Measurements from ENCODE around the gene C11orf68. TPM values are rescaled to one million over a fixed set of nuclear protein-coding genes. Genes with fewer than 3 reads are reported as not detected.

Gene C11orf68
- total and polyA plus RNA-seq, 4 donors = 17.9 to 38.8 (median 28.8) TPM

- TF ChIP-seq CTCF (IDR thresholded peaks at IDR 0.05; ENCODE audit: control extremely low read depth, extremely low read depth) = no peak
- ATAC-seq (ENCODE audit: insufficient read depth, low FRiP score) (no peak), DNase-seq (no peak)
- no peak overlapping the region for H3K9ac ChIP-seq (ENCODE audit: insufficient read depth in 1 of 2, low read length in 2 of 2)
- WGBS, 2 donors = 39 to 56% methylated on average over 6 of the region's 6 CpGs
- no peak overlapping the region for H3K27ac ChIP-seq (ENCODE audit: low read depth in 1 of 2, low read length in 1 of 2)
- H3K4me3 ChIP-seq = no peak overlapping the region
- H3K9me3 ChIP-seq (ENCODE audit: control insufficient read depth in 4 of 4, insufficient read depth in 3 of 4, low read length in 3 of 4) = no peaks in the 10 kb centered on the region
- peaks cover 0 to 3% (median 1%) of the 10 kb centered on the region in 4 donors for H3K36me3 ChIP-seq (ENCODE audit: control insufficient read depth in 4 of 4, insufficient read depth in 4 of 4, low read length in 4 of 4)
- H3K27me3 ChIP-seq (ENCODE audit: control insufficient read depth in 3 of 3, insufficient read depth in 3 of 3, low read length in 2 of 3) = no peaks in the 10 kb centered on the region
- peaks cover 0 to 6% (median 0%) of the 10 kb centered on the region in 5 donors for H3K4me1 ChIP-seq (ENCODE audit: control insufficient read depth in 5 of 5, insufficient read depth in 5 of 5, low read length in 5 of 5)
Measured at GRCh38 chr11:65928667-65929066, 9.8 kb upstream of the C11orf68 start.

- ATAC-seq (ENCODE audit: insufficient read depth, low FRiP score) = peak; percentile 58
- Histone ChIP-seq H3K4me3 (no peak overlapping the region), H3K27me3 (ENCODE audit: control insufficient read depth in 3 of 3, insufficient read depth in 3 of 3, low read length in 2 of 3) (no peaks in the 10 kb centered on the region), H3K4me1 (ENCODE audit: control insufficient read depth in 5 of 5, insufficient read depth in 5 of 5, low read length in 5 of 5) (peaks cover 0 to 6% (median 0%) of the 10 kb centered on the region in 5 donors), H3K36me3 (ENCODE audit: control insufficient read depth in 4 of 4, insufficient read depth in 4 of 4, low read length in 4 of 4) (peaks cover 0 to 9% (median 3%) of the 10 kb centered on the region in 4 donors), H3K9me3 (ENCODE audit: control insufficient read depth in 4 of 4, insufficient read depth in 3 of 4, low read length in 3 of 4) (no peaks in the 10 kb centered on the region), H3K27ac (ENCODE audit: low read depth in 1 of 2, low read length in 1 of 2) (peak overlapping the region in 1 of 2 donors; percentile 64), H3K9ac (ENCODE audit: insufficient read depth in 1 of 2, low read length in 2 of 2) (no peak overlapping the region)
- WGBS, 2 donors = 14 to 34% methylated on average over 9 of the region's 9 CpGs
- TF ChIP-seq CTCF (IDR thresholded peaks at IDR 0.05; ENCODE audit: control extremely low read depth, extremely low read depth) = no peak
- DNase-seq = no peak
Measured at GRCh38 chr11:65927904-65928397, 9.1 kb upstream of the C11orf68 start.

GRCh38 chr11:65925397-65925796 is 6.5 kb upstream of the C11orf68 start:
- no peaks in the 10 kb centered on the region for H3K9me3 ChIP-seq (ENCODE audit: control insufficient read depth in 4 of 4, insufficient read depth in 3 of 4, low read length in 3 of 4)
- H3K4me3 ChIP-seq = no peak overlapping the region
- H3K27me3 ChIP-seq (ENCODE audit: control insufficient read depth in 3 of 3, insufficient read depth in 3 of 3, low read length in 2 of 3) = no peaks in the 10 kb centered on the region
- no peak overlapping the region for H3K27ac ChIP-seq (ENCODE audit: low read depth in 1 of 2, low read length in 1 of 2)
- no peak overlapping the region for H3K9ac ChIP-seq (ENCODE audit: insufficient read depth in 1 of 2, low read length in 2 of 2)
- ATAC-seq (ENCODE audit: insufficient read depth, low FRiP score) = no peak
- H3K36me3 ChIP-seq (ENCODE audit: control insufficient read depth in 4 of 4, insufficient read depth in 4 of 4, low read length in 4 of 4) = peaks cover 0 to 17% (median 14%) of the 10 kb centered on the region in 4 donors
- TF ChIP-seq CTCF (IDR thresholded peaks at IDR 0.05; ENCODE audit: control extremely low read depth, extremely low read depth) = no peak
- 69 to 81% methylated on average over 2 of the region's 2 CpGs for WGBS, 2 donors
- DNase-seq = no peak
- peaks cover 0 to 6% (median 4%) of the 10 kb centered on the region in 5 donors for H3K4me1 ChIP-seq (ENCODE audit: control insufficient read depth in 5 of 5, insufficient read depth in 5 of 5, low read length in 5 of 5)

- Histone ChIP-seq H3K36me3 (ENCODE audit: control insufficient read depth in 4 of 4, insufficient read depth in 4 of 4, low read length in 4 of 4) (peaks cover 0 to 26% (median 14%) of the 10 kb centered on the region in 4 donors), H3K27me3 (ENCODE audit: control insufficient read depth in 3 of 3, insufficient read depth in 3 of 3, low read length in 2 of 3) (no peaks in the 10 kb centered on the region), H3K9ac (ENCODE audit: insufficient read depth in 1 of 2, low read length in 2 of 2) (no peak overlapping the region), H3K4me1 (ENCODE audit: control insufficient read depth in 5 of 5, insufficient read depth in 5 of 5, low read length in 5 of 5) (peaks cover 6 to 18% (median 9%) of the 10 kb centered on the region in 5 donors), H3K27ac (ENCODE audit: low read depth in 1 of 2, low read length in 1 of 2) (no peak overlapping the region), H3K4me3 (no peak overlapping the region), H3K9me3 (ENCODE audit: control insufficient read depth in 4 of 4, insufficient read depth in 3 of 4, low read length in 3 of 4) (no peaks in the 10 kb centered on the region)
- no peak for TF ChIP-seq CTCF (IDR thresholded peaks at IDR 0.05; ENCODE audit: control extremely low read depth, extremely low read depth)
- no peak for DNase-seq
- 24 to 72% methylated on average over 3 of the region's 3 CpGs for WGBS, 2 donors
- no peak for ATAC-seq (ENCODE audit: insufficient read depth, low FRiP score)
Measured at GRCh38 chr11:65922565-65922964, 3.7 kb upstream of the C11orf68 start.
